Activated T-cell treated with anti-CD3 and anti-CD28 coated beads, Interleukin-2, amount 50 U/mL, for 4 hours (primary cell): Measurements from ENCODE around the gene TTYH3. TPM values are rescaled to one million over a fixed set of nuclear protein-coding genes. Genes with fewer than 3 reads are reported as not detected.
A peak's percentile ranks its signal among the peaks of the same experiment; 100 is the strongest.
"Not testable (repeated sequence)": the region's sequence is repeated elsewhere in the genome, so short reads cannot be mapped to it uniquely, and the experiment has no call there.

Source experiments
- ATAC-seq, 2 donors: fragments of 200-7000 bp; cut with Tn5 transposase; one replicate each; pipeline ENCODE4 v1.10.0; 2021
- DNase-seq: peaks from one replicate; pipeline ENCODE4 v3.0.0-alpha.2; 2020
- H3K27me3 Mint-ChIP-seq: one replicate; pipeline ENCODE4 v1.8.0; 2021; ENCODE audit warnings: low read depth, mixed read lengths
- H3K36me3 Mint-ChIP-seq: one replicate; pipeline ENCODE4 v1.8.0; 2022; ENCODE audit warnings: mixed read lengths; ENCODE audit not compliant: insufficient read depth
- H3K4me1 Mint-ChIP-seq: one replicate; pipeline ENCODE4 v1.8.0; 2021; ENCODE audit warnings: low read depth, mixed read lengths
- H3K4me3 Mint-ChIP-seq: one replicate; pipeline ENCODE4 v1.8.0; 2021; ENCODE audit warnings: mild to moderate bottlenecking, moderate library complexity, mixed read lengths
- H3K9me3 Mint-ChIP-seq: one replicate; pipeline ENCODE4 v1.8.0; 2021; ENCODE audit warnings: mixed read lengths
- total RNA-seq, 3 donors: library from RNA; stranded (reverse); gene quantifications; one replicate each; pipeline ENCODE4 v1.2.1, GENCODE V29; 2021

The TTYH3 gene
- total RNA-seq, 3 donors from 2014 or later: 13.4 to 17.3 (median 15.2) TPM

DNA sequence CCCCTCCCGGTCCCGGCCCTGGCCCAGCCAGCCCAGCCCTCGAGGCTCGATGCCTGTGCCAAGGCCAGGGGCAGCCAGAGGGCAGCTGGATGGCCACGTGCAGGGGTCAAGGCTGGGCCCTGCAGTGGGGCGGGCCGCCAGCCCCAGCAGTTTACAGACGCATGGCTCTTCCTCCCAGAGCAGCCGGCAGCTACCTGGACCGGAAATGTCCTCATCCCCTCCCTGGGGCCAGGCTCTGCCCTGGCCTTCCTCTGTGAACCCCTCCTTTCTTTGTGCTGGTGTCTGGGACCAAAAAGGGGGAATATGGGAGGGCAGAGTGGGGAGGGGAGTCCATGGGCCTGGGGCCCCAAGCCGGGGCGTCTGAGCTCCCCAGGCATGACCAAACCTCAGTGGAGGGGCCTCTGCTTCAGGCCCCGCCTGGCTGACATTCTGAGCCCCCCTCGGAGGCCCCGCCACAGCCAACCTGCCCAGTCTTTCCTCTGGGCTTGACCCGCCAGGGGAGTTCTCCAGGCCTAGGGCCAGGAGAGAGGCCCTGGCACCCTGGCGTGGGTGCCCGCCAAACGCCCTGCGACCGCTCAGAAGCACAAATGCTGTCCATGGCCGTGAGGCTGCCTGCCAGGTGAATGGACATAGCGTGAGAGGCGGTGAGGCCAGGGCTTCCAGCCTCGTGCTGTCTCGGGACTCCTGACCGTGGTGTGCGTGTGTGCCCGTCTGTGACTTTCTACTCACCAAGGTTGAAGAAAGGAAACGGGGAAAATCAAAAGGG, 31.5 kb downstream of the TTYH3 start:
- Mint-ChIP-seq H3K36me3 (no peaks in the 10 kb centered on the region), H3K4me1 (no peaks in the 10 kb centered on the region)

DNA sequence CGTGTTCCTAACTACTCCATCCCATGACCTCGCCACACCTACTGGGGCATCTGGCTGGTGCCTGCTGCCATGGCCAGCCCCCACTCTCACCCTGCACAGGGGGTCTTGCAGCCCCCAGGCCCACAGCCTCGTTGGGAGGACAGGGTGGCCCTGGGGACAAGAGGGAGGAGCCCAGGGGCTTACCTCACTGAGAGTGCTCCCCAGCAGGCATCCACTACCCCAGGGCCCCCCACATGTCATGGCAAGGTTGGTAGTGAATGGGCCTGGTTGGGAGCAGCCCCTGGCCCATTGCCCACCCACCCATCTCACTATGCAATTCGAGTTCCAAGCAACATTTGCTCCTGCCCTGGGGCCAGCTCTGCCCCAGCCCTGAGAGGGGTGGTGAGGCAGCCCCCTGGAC, 32.2 kb downstream of the TTYH3 start:
- DNase-seq: no peak
- H3K36me3 Mint-ChIP-seq: no peaks in the 10 kb centered on the region
- no peak overlapping the region for H3K4me3 Mint-ChIP-seq
- ATAC-seq: no peak
- H3K4me1 Mint-ChIP-seq: no peaks in the 10 kb centered on the region
- H3K9me3 Mint-ChIP-seq: no peaks in the 10 kb centered on the region
- peaks cover 7% of the 10 kb centered on the region for H3K27me3 Mint-ChIP-seq

More for the DNA sequence above, 31.5 kb downstream of the TTYH3 start:
- no peak for ATAC-seq
- no peak for DNase-seq
- Mint-ChIP-seq H3K27me3 (peaks cover 5% of the 10 kb centered on the region), H3K4me3 (no peak overlapping the region), H3K9me3 (no peaks in the 10 kb centered on the region)

DNA sequence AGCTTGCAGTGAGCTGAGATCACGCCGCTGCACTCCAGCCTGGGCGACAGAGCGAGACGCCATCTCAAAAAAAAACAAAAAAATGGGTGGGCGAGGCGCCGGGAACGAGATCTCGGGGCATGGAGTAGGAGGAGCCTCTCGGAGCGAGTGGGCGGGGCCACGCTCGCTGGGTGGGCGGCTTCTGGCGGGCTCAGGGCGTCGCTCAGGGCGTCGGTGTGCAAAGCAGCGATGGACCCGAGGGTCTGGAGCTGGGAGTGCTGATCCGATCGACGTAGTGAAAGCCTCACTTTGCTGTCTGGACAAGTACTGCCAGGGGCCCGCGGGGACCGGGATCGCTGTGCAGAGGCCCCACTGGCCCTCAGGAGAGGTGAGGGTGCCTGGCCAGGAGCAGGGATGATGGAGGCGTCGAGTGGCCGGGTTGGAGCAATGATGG, 33.6 kb downstream of the TTYH3 start:
- H3K4me1 Mint-ChIP-seq: no peaks in the 10 kb centered on the region
- no peak for ATAC-seq
- H3K36me3 Mint-ChIP-seq: no peaks in the 10 kb centered on the region
- H3K4me3 Mint-ChIP-seq: no peak overlapping the region
- peaks cover 12% of the 10 kb centered on the region for H3K27me3 Mint-ChIP-seq
- no peak for DNase-seq
- H3K9me3 Mint-ChIP-seq: no peaks in the 10 kb centered on the region

DNA sequence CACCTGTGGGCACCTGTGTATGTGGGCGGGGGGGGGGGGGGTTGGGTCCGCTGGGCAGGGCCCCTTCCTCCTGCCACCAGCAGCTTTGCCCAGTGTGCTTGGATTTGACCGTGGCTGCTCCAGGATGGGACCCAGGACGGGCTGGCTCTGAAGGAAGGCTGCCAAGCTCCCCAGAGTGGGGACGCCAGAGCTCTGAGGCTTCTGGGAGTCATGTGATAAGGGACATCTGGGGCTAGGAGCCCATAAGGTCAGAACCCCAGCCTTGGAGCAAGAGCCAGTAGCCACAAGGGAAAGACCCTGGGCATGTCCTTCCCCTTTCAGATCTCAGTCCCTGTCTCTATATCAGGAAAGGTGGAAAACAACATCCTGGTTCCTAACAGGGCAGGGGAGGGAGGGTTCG, 34.4 kb downstream of the TTYH3 start:
- Mint-ChIP-seq H3K36me3 (no peaks in the 10 kb centered on the region), H3K4me3 (no peak overlapping the region), H3K9me3 (no peaks in the 10 kb centered on the region), H3K27me3 (peaks cover 15% of the 10 kb centered on the region), H3K4me1 (peaks cover 3% of the 10 kb centered on the region)
- no peak for DNase-seq
- no peak for ATAC-seq

DNA sequence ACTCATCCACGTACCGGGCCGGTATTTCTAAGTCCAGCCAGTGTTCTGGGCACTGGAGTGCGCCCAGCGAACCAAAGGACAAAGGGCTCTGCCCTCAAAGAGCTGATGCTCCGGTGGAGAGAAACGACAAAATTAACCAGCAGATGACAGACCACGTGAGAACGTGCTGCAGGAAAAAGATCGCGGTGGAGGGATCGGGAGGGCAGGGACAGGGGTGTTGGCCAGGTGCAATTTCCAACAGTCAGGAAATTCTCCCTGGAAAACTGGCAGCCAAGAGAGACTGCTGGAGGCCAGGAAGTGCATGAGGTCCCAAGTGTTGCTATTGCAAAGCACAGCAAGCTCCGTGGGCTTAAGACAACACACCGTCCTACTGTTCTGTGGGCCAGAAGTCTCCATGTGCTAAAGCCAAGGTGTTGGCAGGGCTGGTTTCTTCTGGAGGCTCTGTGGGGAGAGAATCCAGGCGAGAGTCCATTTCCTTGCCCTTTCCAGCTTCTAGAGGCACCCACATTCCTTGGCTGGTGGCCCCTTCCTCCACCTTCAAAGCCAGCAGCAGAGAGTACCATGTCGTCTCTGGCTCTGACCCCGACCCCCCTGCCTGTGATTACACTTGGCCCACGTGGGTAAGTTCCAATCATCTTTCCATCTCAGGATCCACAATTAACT, 34.9 kb downstream of the TTYH3 start:
- Mint-ChIP-seq H3K9me3 (no peaks in the 10 kb centered on the region), H3K4me1 (peaks cover 3% of the 10 kb centered on the region), H3K4me3 (no peak overlapping the region), H3K27me3 (peaks cover 15% of the 10 kb centered on the region), H3K36me3 (no peaks in the 10 kb centered on the region)
- no peak for DNase-seq
- no peak for ATAC-seq

DNA sequence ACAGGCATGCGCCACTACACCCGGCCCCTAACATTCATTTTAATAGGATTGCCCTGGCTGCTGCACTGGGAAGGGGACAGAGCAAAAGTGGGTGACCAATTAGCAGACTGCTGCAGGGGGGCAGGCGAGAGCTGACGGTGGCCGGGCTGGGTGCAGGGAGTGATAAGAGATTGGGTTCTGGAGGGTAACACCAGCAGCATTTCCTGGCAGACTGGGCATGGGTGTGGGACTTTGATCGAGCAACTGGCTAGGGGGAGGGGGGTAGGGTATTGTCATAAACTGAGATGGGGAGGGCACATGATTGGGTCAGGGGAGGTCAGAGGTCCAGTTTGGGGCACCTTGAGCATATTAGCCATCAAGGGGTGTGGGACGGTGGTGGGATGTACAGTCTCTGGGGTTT, 36.1 kb downstream of the TTYH3 start:
- no peak overlapping the region for H3K4me3 Mint-ChIP-seq
- no peak for ATAC-seq
- H3K27me3 Mint-ChIP-seq: peaks cover 15% of the 10 kb centered on the region
- peaks cover 3% of the 10 kb centered on the region for H3K4me1 Mint-ChIP-seq
- DNase-seq: no peak
- no peaks in the 10 kb centered on the region for H3K9me3 Mint-ChIP-seq
- H3K36me3 Mint-ChIP-seq: no peaks in the 10 kb centered on the region

DNA sequence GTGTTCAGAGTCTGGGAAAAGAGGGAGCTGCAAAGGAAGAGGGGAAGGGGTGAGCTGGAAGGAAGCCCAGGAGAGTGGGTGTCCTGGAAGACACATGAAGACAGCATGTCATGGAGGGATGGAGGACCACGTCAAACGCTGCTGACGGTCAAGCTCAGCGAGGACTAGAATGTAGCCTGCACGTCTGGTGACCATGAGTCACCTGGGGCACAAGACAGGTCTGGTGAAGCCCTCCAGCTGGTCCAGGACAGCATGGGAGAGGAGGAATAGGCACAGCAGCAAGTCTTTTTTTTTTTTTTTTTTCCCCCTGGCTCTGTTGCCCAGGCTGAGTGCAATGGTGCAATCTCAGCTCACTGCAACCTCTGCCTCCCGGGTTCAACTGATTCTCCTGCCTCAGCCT, 36.6 kb downstream of the TTYH3 start:
- no peaks in the 10 kb centered on the region for H3K9me3 Mint-ChIP-seq
- no peak overlapping the region for H3K4me3 Mint-ChIP-seq
- H3K27me3 Mint-ChIP-seq: peaks cover 15% of the 10 kb centered on the region
- ATAC-seq (no peak), DNase-seq (no peak)
- no peaks in the 10 kb centered on the region for H3K36me3 Mint-ChIP-seq
- peaks cover 3% of the 10 kb centered on the region for H3K4me1 Mint-ChIP-seq

DNA sequence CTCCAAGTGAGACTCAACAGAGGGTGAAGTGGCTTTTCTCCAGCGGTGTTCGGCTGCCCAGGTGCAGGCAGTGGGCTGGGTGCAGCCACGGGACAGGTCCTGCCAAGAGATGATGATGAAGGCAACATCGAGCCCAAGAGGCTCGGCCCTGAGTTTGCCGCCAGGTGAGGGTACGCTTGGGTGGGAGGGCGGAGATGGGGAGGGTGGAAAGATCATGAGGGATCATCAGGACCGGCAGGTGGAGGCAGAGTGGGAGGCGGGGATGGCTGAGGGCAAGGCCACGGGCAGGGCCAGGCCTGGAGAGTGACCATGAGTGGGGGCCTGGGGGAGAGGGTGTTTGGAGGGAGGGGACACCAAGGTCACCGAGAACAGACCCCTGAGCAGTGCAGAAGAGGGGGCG, 38.4 kb downstream of the TTYH3 start:
- peaks cover 3% of the 10 kb centered on the region for H3K4me1 Mint-ChIP-seq
- peaks cover 15% of the 10 kb centered on the region for H3K27me3 Mint-ChIP-seq
- ATAC-seq (no peak), DNase-seq (no peak)
- H3K9me3 Mint-ChIP-seq: no peaks in the 10 kb centered on the region
- H3K36me3 Mint-ChIP-seq: no peaks in the 10 kb centered on the region
- H3K4me3 Mint-ChIP-seq: no peak overlapping the region

DNA sequence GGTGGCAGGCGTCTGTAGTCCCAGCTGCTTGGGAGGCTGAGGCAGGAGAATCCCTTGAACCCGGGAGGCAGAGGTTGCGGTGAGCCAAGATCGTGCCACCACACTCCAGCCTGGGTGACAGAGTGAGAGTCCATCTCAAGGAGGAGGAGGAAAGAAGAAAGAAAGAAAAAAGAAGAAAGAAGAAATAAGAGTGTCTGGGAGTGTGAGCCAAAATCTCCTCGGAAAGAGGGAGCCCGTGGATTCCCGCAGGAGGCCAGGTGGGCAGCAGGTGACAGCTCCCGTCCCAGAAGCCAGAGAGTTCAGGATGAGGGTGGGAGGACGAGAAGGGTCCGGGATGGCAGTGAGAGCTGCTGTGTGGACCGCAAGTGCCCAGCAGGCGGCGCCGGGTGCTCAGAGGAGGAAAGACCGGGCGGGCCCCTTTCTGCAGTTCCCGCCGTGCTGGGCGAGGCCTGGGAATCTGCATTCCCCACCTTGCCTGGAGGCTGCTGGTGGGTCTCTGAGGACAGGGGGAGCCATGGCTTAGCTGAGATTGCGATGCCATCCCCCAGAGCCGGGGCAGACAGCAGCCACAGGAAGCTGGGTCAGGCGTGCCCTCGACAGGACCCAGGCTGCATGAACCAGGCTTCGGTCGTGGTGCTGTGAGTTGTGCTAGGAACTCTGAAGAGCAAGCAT, 39.1 kb downstream of the TTYH3 start:
- DNase-seq: peak; percentile 64
- H3K9me3 Mint-ChIP-seq: no peaks in the 10 kb centered on the region
- ATAC-seq: peak; percentile 94 to 96
- H3K36me3 Mint-ChIP-seq: no peaks in the 10 kb centered on the region
- peaks cover 3% of the 10 kb centered on the region for H3K4me1 Mint-ChIP-seq
- no peak overlapping the region for H3K4me3 Mint-ChIP-seq
- H3K27me3 Mint-ChIP-seq: peaks cover 13% of the 10 kb centered on the region

DNA sequence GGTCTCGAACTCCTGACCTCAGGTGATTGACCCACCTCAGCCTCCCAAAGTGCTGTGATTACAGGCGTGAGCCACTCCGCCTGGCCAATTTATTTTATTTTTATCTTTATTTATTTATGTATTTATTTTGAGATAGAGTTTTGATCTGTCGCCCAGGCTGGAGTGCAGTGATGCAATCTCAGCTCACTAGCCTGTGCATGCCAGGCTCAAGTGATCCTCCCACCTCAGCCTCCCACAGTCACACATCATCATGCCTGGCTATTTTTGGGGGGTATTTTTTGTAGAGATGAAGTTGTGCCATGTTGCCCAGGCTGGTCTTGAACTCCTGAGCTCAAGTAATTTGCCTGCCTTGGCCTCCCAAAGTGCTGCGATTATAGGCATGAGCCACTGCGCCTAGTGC, 41.4 kb downstream of the TTYH3 start:
- not testable (repeated sequence) for H3K4me1 Mint-ChIP-seq, DNase-seq, H3K4me3 Mint-ChIP-seq, H3K36me3 Mint-ChIP-seq, H3K9me3 Mint-ChIP-seq, ATAC-seq
- H3K27me3 Mint-ChIP-seq: peaks cover 11% of the 10 kb centered on the region

DNA sequence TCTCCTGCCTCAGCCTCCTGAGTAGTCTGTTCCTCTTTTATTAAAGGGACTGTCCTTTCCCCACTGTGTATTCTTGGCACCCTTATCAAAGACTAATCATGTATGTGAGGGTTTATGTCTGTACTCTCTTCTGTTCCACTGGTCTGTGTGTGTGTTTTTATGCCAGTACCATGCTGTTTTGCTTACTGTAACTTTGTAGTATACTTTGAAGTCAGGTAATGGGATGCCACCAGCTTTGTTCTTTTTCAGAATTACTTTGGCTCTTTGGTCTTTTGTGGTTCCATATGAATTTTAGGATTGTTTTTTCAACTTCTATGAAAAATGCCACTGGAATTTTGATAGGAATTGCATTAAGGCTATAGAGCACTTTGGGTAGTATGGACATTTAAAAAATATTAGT, 42.1 kb downstream of the TTYH3 start:
- no peaks in the 10 kb centered on the region for H3K36me3 Mint-ChIP-seq
- no peak overlapping the region for H3K4me3 Mint-ChIP-seq
- no peak for DNase-seq
- H3K4me1 Mint-ChIP-seq: peaks cover 3% of the 10 kb centered on the region
- no peak for ATAC-seq
- H3K27me3 Mint-ChIP-seq: peaks cover 9% of the 10 kb centered on the region
- H3K9me3 Mint-ChIP-seq: no peaks in the 10 kb centered on the region

DNA sequence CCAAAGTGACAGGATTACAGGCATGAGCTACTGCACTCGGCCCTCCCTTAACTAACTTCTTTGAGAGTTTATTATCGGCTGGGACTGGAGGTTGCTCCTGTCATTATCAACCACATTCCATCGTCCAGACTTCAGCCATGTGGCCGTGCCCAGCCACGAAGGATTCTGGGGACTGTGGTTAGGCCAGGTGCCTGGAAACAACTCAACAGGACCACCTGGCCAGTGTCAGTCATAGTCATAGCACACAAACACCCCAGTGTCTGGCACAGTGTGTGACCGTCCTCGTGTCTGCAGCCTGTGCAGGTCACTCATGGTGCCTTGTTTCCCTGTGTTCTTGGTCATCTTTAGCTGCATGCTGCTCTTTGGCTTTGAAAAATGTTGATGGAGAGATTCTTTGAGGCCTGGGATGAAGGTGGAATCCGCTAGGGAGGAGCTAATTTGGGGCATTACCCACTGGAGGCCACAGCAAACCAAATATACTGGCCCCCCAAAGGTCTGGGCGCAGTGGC, 43.5 kb downstream of the TTYH3 start:
- no peaks in the 10 kb centered on the region for H3K9me3 Mint-ChIP-seq
- H3K36me3 Mint-ChIP-seq: no peaks in the 10 kb centered on the region

DNA sequence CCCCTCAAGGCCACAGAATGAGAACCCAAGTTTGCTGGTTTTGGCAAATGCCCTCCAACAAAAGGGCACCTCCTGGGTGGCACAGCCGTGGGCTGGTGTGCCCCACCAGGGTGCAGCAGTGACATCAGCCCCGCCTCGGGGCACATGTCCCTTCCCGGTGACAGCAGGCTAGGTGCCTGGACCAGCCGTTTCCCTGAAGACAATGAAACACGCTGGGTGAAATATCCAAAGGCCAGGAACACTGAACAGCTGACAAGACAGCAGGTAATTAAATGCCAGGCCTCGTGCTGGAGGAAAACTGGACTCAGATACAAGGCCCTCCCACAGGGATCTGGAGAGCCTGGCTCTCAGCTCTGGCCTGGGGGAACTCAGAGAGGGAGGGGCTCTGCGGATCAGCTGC, 44.8 kb downstream of the TTYH3 start:
- not testable (repeated sequence) for H3K4me1 Mint-ChIP-seq, H3K4me3 Mint-ChIP-seq, DNase-seq, H3K27me3 Mint-ChIP-seq, H3K9me3 Mint-ChIP-seq, H3K36me3 Mint-ChIP-seq, ATAC-seq

More for the DNA sequence above, 43.5 kb downstream of the TTYH3 start:
- no peak for ATAC-seq
- Mint-ChIP-seq H3K27me3 (peaks cover 8% of the 10 kb centered on the region), H3K4me1 (peaks cover 3% of the 10 kb centered on the region), H3K4me3 (no peak overlapping the region)
- DNase-seq: no peak

DNA sequence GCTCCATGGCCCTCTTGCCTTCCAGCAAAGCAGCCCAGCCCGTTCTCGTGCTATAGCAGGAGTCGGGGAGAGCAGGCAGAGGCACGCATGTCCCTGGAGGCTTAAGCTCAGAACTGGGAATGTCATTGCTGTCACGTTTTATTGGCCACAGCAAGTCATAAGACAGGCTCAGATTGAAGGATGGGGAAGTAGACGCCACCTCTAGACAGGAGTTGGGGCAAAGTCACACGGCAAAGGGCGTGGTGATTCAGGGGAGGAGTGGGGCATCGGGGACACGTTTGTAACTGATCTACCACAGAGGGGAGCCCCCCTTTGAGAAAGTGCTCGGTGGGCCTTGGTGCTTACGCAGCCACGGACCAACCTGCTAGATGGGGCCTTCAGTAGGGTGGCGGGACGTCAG, 46.7 kb downstream of the TTYH3 start:
- H3K4me1 Mint-ChIP-seq, H3K9me3 Mint-ChIP-seq, H3K36me3 Mint-ChIP-seq, H3K27me3 Mint-ChIP-seq, ATAC-seq, H3K4me3 Mint-ChIP-seq, DNase-seq: not testable (repeated sequence)
